H1 (cell line): ENCODE results near the gene PSMD9. TPM values are rescaled to one million over a fixed set of nuclear protein-coding genes. Genes with fewer than 3 reads are reported as not detected.

Experiments
- CTCF ChIA-PET: fragments of 300-600 bp; sonication (Branson Sonifier 250); formaldehyde crosslinking; loops from one replicate; lab custom pipeline; 2021; ENCODE audit not compliant: partially characterized antibody; lab: Charles Lee
- POLR2A ChIA-PET: fragments of 300-600 bp; sonication (Branson Sonifier 250); formaldehyde crosslinking; loops from one replicate; lab custom pipeline; 2021; ENCODE audit warnings: inconsistent platforms; ENCODE audit not compliant: partially characterized antibody; lab: Charles Lee
- DNase-seq, 2 experiments: peaks; one replicate each; pipeline versions ENCODE4 v3.0.0 to v3.0.0-alpha.2; 2010 to 2022; ENCODE audit warnings: low spot score in 2 of 2, low read depth in 1 of 2, mixed read lengths in 1 of 2
- FAIRE-seq: peaks from 2 replicates; lab custom pipeline; 2011; peaks lifted over from hg19 to GRCh38; lab: Jason Lieb, UNC
- H2AFZ ChIP-seq: 2 replicates; pipeline ENCODE4 v1.8.1; 2012; ENCODE audit warnings: low read length, inconsistent platforms
- H2AK5ac ChIP-seq: 2 replicates; pipeline ENCODE4 v1.6.1; 2013; ENCODE audit warnings: low read depth, low read length
- H2BK120ac ChIP-seq: replicated peaks from 2 replicates; pipeline ENCODE3; 2013; ENCODE audit warnings: low read depth, low read length, inconsistent platforms
- H2BK12ac ChIP-seq: 2 replicates; pipeline ENCODE4 v1.6.1; 2013; ENCODE audit warnings: low read depth, low read length
- H2BK15ac ChIP-seq: 2 replicates; pipeline ENCODE4 v1.6.1; 2013; ENCODE audit warnings: low read length
- H2BK20ac ChIP-seq: 2 replicates; pipeline ENCODE4 v1.6.1; 2013; ENCODE audit warnings: low read length
- H2BK5ac ChIP-seq: 2 replicates; pipeline ENCODE4 v1.6.1; 2013; ENCODE audit warnings: low read depth, low read length
- H3K14ac ChIP-seq: 2 replicates; pipeline ENCODE4 v1.6.1; 2013; ENCODE audit warnings: inconsistent platforms; ENCODE audit not compliant: insufficient read length
- H3K18ac ChIP-seq: 2 replicates; pipeline ENCODE4 v1.6.1; 2013; ENCODE audit warnings: low read length; ENCODE audit errors: extremely low read depth
- H3K23ac ChIP-seq: 2 replicates; pipeline ENCODE4 v1.6.1; 2013; ENCODE audit warnings: inconsistent platforms; ENCODE audit not compliant: insufficient read length
- H3K23me2 ChIP-seq: 2 replicates; pipeline ENCODE4 v1.6.1; 2013; ENCODE audit warnings: low read depth, low read length
- H3K27ac ChIP-seq: 2 replicates; pipeline ENCODE4 v1.6.1; 2011; ENCODE audit warnings: low read depth, low read length, inconsistent platforms
- H3K27me3 ChIP-seq, 4 experiments: replicated peaks in 1 of 4; 1 replicate in 1 of 4; 2 replicates in 3 of 4; pipeline versions ENCODE4 v1.6.1 to v1.8.1; 2011 to 2013; ENCODE audit warnings: low read length in 3 of 4, mild to moderate bottlenecking in 3 of 4, inconsistent platforms in 2 of 4, mixed read lengths in 2 of 4, moderate library complexity in 1 of 4; ENCODE audit not compliant: control insufficient read depth in 3 of 4, insufficient read depth in 3 of 4; ENCODE audit errors: extremely low read depth in 1 of 4
- H3K36me3 ChIP-seq, 4 experiments: 2 replicates each; pipeline versions ENCODE4 v1.6.1 to v1.8.1; 2011 to 2013; ENCODE audit warnings: mild to moderate bottlenecking in 4 of 4, low read length in 3 of 4, moderate library complexity in 2 of 4, control low read depth in 1 of 4, inconsistent platforms in 1 of 4; ENCODE audit not compliant: insufficient read depth in 4 of 4, control insufficient read depth in 2 of 4
- H3K4ac ChIP-seq: replicated peaks from 2 replicates; pipeline ENCODE3; 2013; ENCODE audit warnings: low read length, low read depth, mixed read lengths, inconsistent platforms; ENCODE audit not compliant: insufficient read length
- H3K4me1 ChIP-seq, 4 experiments: replicated peaks in 1 of 4; 1 replicate in 1 of 4; 2 replicates in 3 of 4; pipeline versions ENCODE4 v1.6.1 to v1.8.1; 2011 to 2013; ENCODE audit warnings: low read length in 3 of 4, inconsistent platforms in 2 of 4, mixed read lengths in 1 of 4; ENCODE audit not compliant: insufficient read depth in 4 of 4, control insufficient read depth in 3 of 4
- H3K4me2 ChIP-seq, 2 experiments: 2 replicates each; pipeline versions ENCODE4 v1.6.1 to v1.8.1; 2011 to 2013; ENCODE audit warnings: low read depth in 2 of 2, low read length in 2 of 2, control low read depth in 1 of 2, inconsistent platforms in 1 of 2, mild to moderate bottlenecking in 1 of 2; ENCODE audit not compliant: insufficient read depth in 1 of 2
- H3K4me3 ChIP-seq, 4 experiments: fragments of 200-600, 300-600 bp in 1 of 4; sonication (generic), shearing (Covaris generic), sonication (Bioruptor Twin) in 1 of 4; 2 replicates each; pipeline versions ENCODE4 v1.5.1 to v1.8.1; 2011 to 2016; ENCODE audit warnings: low read length in 4 of 4, low read depth in 3 of 4, control low read depth in 2 of 4, inconsistent platforms in 2 of 4, mild to moderate bottlenecking in 2 of 4, mixed read lengths in 1 of 4, moderate library complexity in 1 of 4; ENCODE audit not compliant: insufficient read depth in 2 of 4; ENCODE audit errors: extremely low read depth in 1 of 4
- H3K56ac ChIP-seq: replicated peaks from 2 replicates; pipeline ENCODE3; 2013; ENCODE audit warnings: low read depth, mild to moderate bottlenecking, mixed read lengths, low read length, inconsistent platforms; ENCODE audit not compliant: insufficient read length
- H3K79me1 ChIP-seq: 2 replicates; pipeline ENCODE4 v1.6.1; 2013; ENCODE audit warnings: low read depth, low read length, control low read depth
- H3K79me2 ChIP-seq, 2 experiments: 2 replicates each; pipeline versions ENCODE4 v1.6.1 to v1.8.1; 2012 to 2013; ENCODE audit warnings: low read length in 2 of 2, mild to moderate bottlenecking in 2 of 2, inconsistent platforms in 1 of 2; ENCODE audit not compliant: insufficient read depth in 2 of 2, control insufficient read depth in 1 of 2
- H3K9ac ChIP-seq, 4 experiments: replicated peaks in 1 of 4; 1 replicate in 1 of 4; 2 replicates in 3 of 4; pipeline versions ENCODE4 v1.6.1 to v1.8.1; 2011 to 2013; ENCODE audit warnings: low read depth in 3 of 4, low read length in 3 of 4, control low read depth in 2 of 4, mild to moderate bottlenecking in 2 of 4, moderate library complexity in 2 of 4, inconsistent platforms in 1 of 4; ENCODE audit errors: extremely low read depth in 1 of 4
- H3K9me3 ChIP-seq, 2 experiments: 2 replicates each; pipeline versions ENCODE4 v1.6.1 to v1.8.1; 2012 to 2013; ENCODE audit warnings: mild to moderate bottlenecking in 2 of 2, moderate library complexity in 2 of 2, control low read depth in 1 of 2, inconsistent platforms in 1 of 2, low read depth in 1 of 2, low read length in 1 of 2, mixed read lengths in 1 of 2; ENCODE audit not compliant: insufficient read depth in 2 of 2
- H4K20me1 ChIP-seq, 2 experiments: replicated peaks in 1 of 2; 2 replicates each; pipeline versions ENCODE3 to v1.8.1; 2011 to 2013; ENCODE audit warnings: inconsistent platforms in 2 of 2, low read length in 2 of 2, mild to moderate bottlenecking in 1 of 2; ENCODE audit not compliant: insufficient read depth in 2 of 2, control insufficient read depth in 1 of 2
- H4K5ac ChIP-seq: 2 replicates; pipeline ENCODE4 v1.6.1; 2013; ENCODE audit warnings: low read length, low read depth, mixed read lengths, inconsistent platforms; ENCODE audit not compliant: insufficient read length
- H4K8ac ChIP-seq: 2 replicates; pipeline ENCODE4 v1.8.0; 2013; ENCODE audit warnings: mild to moderate bottlenecking, moderate library complexity, low read length, inconsistent platforms; ENCODE audit not compliant: insufficient read depth; ENCODE audit errors: extremely low read depth
- H4K91ac ChIP-seq: replicated peaks from 2 replicates; pipeline ENCODE3; 2013; ENCODE audit warnings: low read length, mixed read lengths, inconsistent platforms; ENCODE audit not compliant: insufficient read length
- CBX5 ChIP-seq: fragments of 300-800, 300-1000 bp; sonication (generic); IDR thresholded peaks from 2 replicates; pipeline ENCODE4 v1.7.1; 2016; ENCODE audit warnings: antibody characterized with exemption, low read length, low read depth
- CREB1 ChIP-seq: IDR thresholded peaks from 2 replicates; pipeline ENCODE4 v1.6.1; 2012; ENCODE audit warnings: inconsistent platforms
- CTBP2 ChIP-seq: IDR thresholded peaks from 2 replicates; pipeline ENCODE4 v1.7.0; 2011; ENCODE audit warnings: borderline replicate concordance, mild to moderate bottlenecking, moderate library complexity, mixed read lengths, low read length; ENCODE audit not compliant: insufficient read depth, insufficient read length
- EP300 ChIP-seq, 2 experiments: IDR thresholded peaks; 1 replicate in 1 of 2; 2 replicates in 1 of 2; pipeline ENCODE4 v1.6.1; 2011 to 2012; ENCODE audit warnings: low read depth in 2 of 2, low read length in 2 of 2, mild to moderate bottlenecking in 2 of 2, borderline replicate concordance in 1 of 2, inconsistent platforms in 1 of 2, moderate library complexity in 1 of 2
- HDAC6 ChIP-seq: IDR thresholded peaks from one replicate; pipeline ENCODE4 v1.7.1; 2012; ENCODE audit warnings: low read depth, mild to moderate bottlenecking, inconsistent platforms, low read length, moderate library complexity
- JUND ChIP-seq: IDR thresholded peaks from 2 replicates; pipeline ENCODE4 v1.6.1; 2011; ENCODE audit warnings: mild to moderate bottlenecking, improper control_type of control experiment, low read length
- NANOG ChIP-seq: IDR thresholded peaks from 2 replicates; pipeline ENCODE4 v1.6.1; 2011; ENCODE audit warnings: low read length, low read depth, mild to moderate bottlenecking, inconsistent platforms; ENCODE audit not compliant: insufficient read depth, poor library complexity, severe bottlenecking
- RFX5 ChIP-seq: IDR thresholded peaks from 2 replicates; pipeline ENCODE4 v1.6.1; 2011; ENCODE audit warnings: low read depth, low read length, improper control_type of control experiment, borderline replicate concordance
- SAP30 ChIP-seq: fragments of 300-600 bp; sonication (generic); IDR thresholded peaks from 2 replicates; pipeline ENCODE4 v1.7.1; 2012; ENCODE audit warnings: low read length, moderate library complexity, mild to moderate bottlenecking, inconsistent platforms; ENCODE audit not compliant: insufficient read depth, insufficient replicate concordance
- SUZ12 ChIP-seq: fragments of 200-600 bp; sonication (generic); IDR thresholded peaks from 2 replicates; pipeline ENCODE4 v1.6.1; 2012; ENCODE audit warnings: mild to moderate bottlenecking, inconsistent platforms, low read length, moderate library complexity, mixed read lengths
- WGBS, 2 experiments: shearing (Covaris generic) in 1 of 2; methylation state at CpG; one replicate each; pipeline versions ENCODE4 v1.1.6 to v1.1.7; 2013 to 2015; ENCODE audit warnings: low lambda C conversion rate in 2 of 2, mixed read lengths in 2 of 2, inconsistent platforms in 1 of 2, low coverage in 1 of 2, missing lambda C conversion rate in 1 of 2; ENCODE audit not compliant: insufficient replicate concordance in 2 of 2, insufficient coverage in 1 of 2, insufficient read length in 1 of 2; ENCODE audit errors: extremely low coverage in 1 of 2, missing lambda C conversion rate in 1 of 2; 5-methylcytosine and 5-hydroxymethylcytosine counted together
- polyA plus RNA-seq, 7 experiments: library from polyadenylated mRNA; depleted of rRNA in 3 of 7; stranded (reverse) in 5 of 7; unstranded in 2 of 7; fragments of >200 nt in 5 of 7; fragments of 200-250 nt in 2 of 7; gene quantifications; 1 replicate in 5 of 7; 2 replicates in 1 of 7; 4 replicates in 1 of 7; pipeline versions ENCODE4 v1.2.1 to v1.2.3, GENCODE V29; 2011 to 2013; ENCODE audit warnings: missing spikeins in 2 of 7, mixed read lengths in 2 of 7
- total RNA-seq: library from RNA; stranded (reverse); fragmentation: NEBNext Ultra II Directional; extraction: Animal tissue kit (Norgen Biotek cat#: 25700); gene quantifications from 2 replicates; pipeline ENCODE4 v1.2.1, GENCODE V29; 2021

Gene PSMD9
- total and polyA plus RNA-seq, 2 of the 8 experiments (the other 6 are each of a cell fraction or from before 2014, with no cell fraction given), result 28.8 to 36.1 TPM

DNA sequence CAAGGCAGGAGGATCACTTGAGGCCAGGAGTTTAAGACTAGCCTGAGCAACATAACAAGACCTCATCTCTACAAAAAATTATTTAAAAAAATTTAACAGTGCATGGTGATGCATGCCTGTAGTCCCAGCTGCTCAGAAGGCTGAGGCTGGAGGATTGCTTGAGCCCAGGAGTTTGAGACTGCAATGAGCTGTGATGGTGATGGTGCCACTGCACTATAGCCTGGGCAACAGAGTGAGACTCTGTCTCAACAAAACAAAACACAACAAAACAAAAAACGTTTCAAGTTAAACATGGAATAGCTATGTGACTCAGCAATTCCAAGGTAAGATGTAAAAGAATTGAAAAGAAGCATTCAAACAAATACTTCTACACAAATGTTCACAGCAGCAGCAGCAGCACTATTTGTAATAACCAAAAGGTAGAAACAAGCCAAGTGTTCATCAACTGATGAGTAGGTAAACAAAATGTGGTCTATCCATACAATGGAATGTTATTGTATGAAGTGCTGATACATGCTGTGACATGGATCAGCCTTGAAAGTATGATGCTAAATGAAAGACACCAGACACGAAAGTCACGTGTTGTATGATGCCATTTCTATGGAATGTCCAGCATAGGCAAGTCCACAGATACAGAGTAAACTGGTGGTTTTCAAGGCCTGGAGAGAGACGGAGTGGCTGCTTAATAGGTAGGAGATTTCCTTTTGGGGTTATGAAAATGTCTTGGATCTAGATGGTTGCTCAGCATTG is 61.2 kb downstream of the PSMD9 start:
- Histone ChIP-seq H4K8ac (no peak overlapping the region), H2BK120ac (no peak overlapping the region), H3K36me3 (no peaks in the 10 kb centered on the region), H2BK20ac (no peak overlapping the region), H3K23ac (no peak overlapping the region), H2BK12ac (no peak overlapping the region), H2BK15ac (no peak overlapping the region), H3K56ac (no peak overlapping the region), H3K18ac (no peak overlapping the region), H2BK5ac (no peak overlapping the region; the same call in 1 of the 2 replicates), H3K14ac (no peak overlapping the region), H3K4me1 (peaks cover 0 to 9% (median 2%) of the 10 kb centered on the region in 4 experiments; a peak in 1 of 7 replicates), H3K23me2 (no peaks in the 10 kb centered on the region), H4K5ac (no peak overlapping the region), H3K4me2 (no peak overlapping the region), H4K20me1 (no peaks in the 10 kb centered on the region), H3K79me2 (no peaks in the 10 kb centered on the region), H2AFZ (no peak overlapping the region), H3K27me3 (no peaks in the 10 kb centered on the region), H3K4me3 (no peak overlapping the region), H3K79me1 (no peaks in the 10 kb centered on the region), H3K9me3 (no peaks in the 10 kb centered on the region), H3K4ac (no peak overlapping the region), H3K27ac (no peak overlapping the region), H2AK5ac (no peak overlapping the region), H4K91ac (no peak overlapping the region), H3K9ac (no peak overlapping the region)
- DNase-seq (no peak), FAIRE-seq (no peak)
- POLR2A ChIA-PET, result interaction anchor here (0.6 kb wide), 1 partner anchor 42 kb away, joined by 3 read pairs; no protein-coding TSS in a partner anchor
- WGBS, 2 experiments, result 88% methylated on average over 4 of the region's 4 CpGs; no CpG with 5 or more reads in 1 of the 2 experiments
- CTCF ChIA-PET, result interaction anchor here (0.8 to 1.3 kb wide), 3 partner anchors 9 to 32 kb away, joined by 3 to 7 read pairs (median 4); no protein-coding TSS in a partner anchor
- TF ChIP-seq RFX5 (no peak), SUZ12 (no peak), NANOG (no peak), EP300 (IDR thresholded peaks at IDR 0.05; ENCODE audit: borderline replicate concordance in 1 of 2, low read depth in 2 of 2, low read length in 2 of 2) (no peak), SAP30 (no peak), HDAC6 (no peak), CTBP2 (no peak), CREB1 (no peak), CBX5 (no peak), JUND (no peak)
